NCI-H510A (cell line): ENCODE measurements around the gene HYAL4.

Experiments
- DNase-seq: peaks from one replicate; lab custom pipeline; 2025; lab: John Stamatoyannopoulos, UW

The HYAL4 gene

DNA sequence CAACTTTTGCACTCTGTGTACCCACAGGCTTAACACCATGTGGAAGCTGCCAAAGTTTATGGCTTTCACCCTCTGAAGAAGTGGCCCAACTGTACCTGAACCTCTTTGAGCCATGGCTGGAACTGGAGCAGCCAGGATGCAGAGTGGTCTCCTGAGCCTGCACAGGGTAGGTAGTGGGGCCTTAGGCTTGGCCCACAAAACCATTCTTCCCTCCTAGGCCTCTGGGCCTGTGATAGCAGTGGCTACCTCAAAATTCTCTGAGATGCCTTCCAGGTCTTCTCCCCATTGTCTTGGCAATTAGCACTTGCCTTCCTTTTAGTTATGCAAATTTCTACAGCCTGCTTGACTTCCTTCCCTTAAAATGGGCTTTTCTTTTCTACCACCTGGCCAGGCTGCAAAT, 60.7 kb downstream of the HYAL4 start:
- no peak for DNase-seq

GRCh38 chr7:123916240-123916724, 71.3 kb downstream of the HYAL4 start:
- no peak for DNase-seq

GRCh38 chr7:123917878-123918277, 72.9 kb downstream of the HYAL4 start:
- no peak for DNase-seq

GRCh38 chr7:123918309-123918708, 73.3 kb downstream of the HYAL4 start:
- DNase-seq: no peak

DNA sequence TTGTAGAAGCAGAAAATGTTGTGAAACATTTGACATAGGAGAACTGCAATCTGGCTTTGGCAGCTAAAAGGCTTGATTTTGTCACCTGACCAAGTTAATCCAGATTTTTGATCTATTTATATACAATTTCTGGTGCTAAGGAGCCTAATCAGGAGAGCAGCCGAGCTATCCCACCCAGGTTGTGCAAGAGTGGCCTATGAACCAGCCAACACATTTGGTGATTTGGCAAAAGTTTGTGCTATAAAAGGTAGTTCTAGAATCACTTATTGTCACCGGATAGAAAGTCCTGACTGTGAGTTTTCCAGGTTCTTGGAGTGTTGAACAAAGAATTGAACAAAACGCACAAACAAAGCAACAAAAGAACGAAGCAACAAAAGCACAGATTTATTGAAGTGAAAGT, 78.6 kb downstream of the HYAL4 start:
- no peak for DNase-seq

- DNase-seq: no peak
These were observed 80.0 kb downstream of the HYAL4 start, which contains the start of gene SPAM1 for GRCh38 chr7:123924941-123925340. SPAM1 (plus strand) TSS chr7:123925241; CDS start chr7:123953571, 28,330 bp downstream.
